ENCODE results near the gene RETREG3.
"Not testable (repeated sequence)": the region's sequence is repeated elsewhere in the genome, so short reads cannot be mapped to it uniquely, and the experiment has no call there.

RETREG3 gene

DNA sequence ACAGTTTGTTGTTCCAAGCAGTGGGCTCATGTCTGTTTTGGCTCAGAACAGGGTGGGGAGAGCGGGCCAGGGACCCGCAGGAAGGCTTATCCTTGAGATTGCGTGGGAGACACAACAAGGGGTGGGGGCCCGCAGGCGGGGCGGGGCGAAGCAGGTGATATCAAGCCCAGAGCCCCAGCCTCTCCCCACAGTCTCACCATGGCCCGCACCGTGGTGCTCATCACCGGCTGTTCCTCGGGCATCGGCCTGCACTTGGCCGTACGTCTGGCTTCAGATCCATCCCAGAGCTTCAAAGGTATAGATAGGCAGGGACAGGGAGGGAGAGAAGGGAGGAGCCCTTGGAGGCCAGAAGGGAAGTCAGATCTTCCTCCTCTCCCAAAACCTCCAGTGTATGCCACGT is 56.4 kb downstream of the RETREG3 start, which contains the start of gene HSD17B1:
Gene HSD17B1 (plus strand): TSS at position 188 of the 400 bp plus-strand sequence. CDS start 11 bp downstream, at position 199.
- DNase-seq (ENCODE audit: low spot score) = not testable (repeated sequence)

GRCh38 chr17:42548993-42549755 is 60.0 kb downstream of the RETREG3 start:
- DNase-seq (ENCODE audit: low spot score) = no peak

DNA sequence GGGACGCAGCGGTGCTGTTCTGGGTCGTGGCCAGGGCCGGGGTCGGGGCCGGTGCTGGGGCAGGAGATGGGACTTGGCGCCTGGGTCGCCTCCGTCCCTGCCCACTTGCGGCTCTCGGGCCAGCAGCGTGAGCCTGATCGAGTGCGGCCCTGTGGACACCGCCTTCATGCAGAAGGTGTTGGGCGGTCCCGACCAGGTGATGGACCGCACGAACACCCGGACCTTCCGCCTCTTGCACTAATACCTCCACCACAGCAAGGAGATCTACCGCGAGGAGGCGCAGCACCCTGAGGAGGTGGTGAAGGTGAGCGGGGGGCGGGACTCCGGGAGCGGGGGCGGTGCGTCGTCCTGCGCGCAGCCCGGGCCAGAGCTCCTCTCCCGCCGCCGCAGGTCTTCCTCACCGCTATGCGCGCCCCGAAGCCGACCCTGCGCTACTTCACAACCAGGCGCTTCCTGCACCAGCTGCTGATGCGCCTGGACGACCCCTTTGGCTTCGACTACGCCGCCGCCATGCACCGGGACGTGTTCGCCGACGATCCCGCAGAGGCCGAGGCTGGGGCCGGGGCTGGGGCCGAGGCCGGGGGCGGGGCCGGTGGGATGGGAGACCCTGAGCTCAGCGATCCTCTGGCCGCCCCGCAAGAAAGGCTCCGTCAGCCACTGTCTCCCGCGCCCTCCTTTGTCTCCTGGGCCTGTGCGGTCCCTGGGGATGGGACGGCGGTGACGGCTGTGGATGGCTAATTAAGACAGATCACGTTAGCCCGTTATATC is 60.9 kb downstream of the RETREG3 start:
- DNase-seq (ENCODE audit: low spot score) = peak; percentile 93

DNA sequence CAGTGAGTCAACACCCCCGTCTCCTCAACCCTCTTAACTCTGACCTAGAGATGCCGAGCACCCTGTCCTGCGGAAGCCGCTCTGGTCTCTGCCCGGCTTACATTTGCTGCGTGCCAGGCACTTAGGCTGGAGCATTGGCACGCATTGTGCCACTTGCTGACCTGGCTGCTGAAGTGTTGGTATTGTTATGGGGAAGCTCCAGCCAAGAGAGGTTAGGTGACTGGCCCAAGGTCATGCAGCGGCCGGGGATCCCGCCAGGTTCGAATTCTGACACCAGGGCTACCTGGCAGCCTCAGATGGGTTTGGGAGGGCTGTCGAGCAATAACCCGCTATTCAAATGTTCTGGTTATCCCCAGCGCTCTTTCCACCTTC is 61.5 kb downstream of the RETREG3 start:
- no peak for DNase-seq (ENCODE audit: low spot score)

DNA sequence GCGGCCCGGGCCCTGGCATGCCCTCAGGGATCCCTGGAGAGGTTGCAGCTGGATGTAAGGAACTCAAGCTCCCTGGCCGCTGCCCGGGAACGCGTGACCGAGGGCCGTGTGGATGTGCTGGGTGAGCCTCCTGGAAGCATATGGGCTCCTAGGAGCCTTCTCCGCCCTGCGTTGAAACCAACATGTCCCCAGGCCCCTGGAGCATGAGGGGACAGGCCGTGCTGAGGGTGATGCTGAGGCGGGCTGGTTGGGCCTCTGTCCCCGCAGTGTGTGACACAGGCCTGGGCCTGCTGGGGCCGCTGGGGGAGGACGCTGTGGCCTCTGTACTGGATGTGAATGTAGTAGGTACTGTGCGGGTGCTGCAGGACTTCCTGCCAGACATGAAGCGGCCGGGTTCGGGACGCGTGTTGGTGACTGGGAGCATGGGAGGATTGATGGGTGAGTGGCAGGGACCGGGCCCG is 62.1 kb downstream of the RETREG3 start:
- DNase-seq (ENCODE audit: low spot score) = no peak

DNA sequence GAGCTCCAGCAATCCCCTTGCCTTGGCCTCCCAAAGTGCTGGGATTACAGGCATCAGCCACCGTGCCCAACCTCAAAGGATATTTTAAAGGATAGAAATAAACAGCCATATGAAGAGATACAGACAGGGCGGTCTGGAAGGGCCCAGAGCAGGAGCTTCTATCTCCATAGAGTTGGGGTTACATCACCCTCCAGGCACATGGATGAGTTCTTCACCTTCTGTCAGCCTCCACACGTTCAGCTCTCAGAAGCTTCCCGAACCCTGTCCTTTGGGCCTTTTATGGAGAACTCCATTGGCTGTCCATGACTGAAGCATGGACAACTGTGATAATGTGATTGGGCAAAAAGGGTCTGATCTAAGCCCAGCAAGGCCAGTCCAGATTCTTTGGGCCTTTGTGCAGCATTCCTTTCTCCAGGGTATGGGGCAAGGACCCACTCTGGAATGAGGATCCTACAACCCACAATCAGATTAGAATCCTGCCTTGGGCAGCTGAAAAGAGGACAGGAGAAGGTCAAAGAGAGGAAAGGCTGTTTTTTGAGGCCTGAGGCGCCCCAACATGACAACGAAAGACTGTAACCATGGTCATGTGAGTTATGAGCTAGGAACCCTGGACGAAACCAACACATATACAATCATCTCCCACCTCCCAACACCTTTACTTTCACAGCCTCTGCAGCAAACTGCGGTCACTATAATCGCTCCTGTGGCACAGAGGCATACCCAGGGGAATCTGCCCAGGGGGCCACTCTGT is 63.2 kb downstream of the RETREG3 start:
- not testable (repeated sequence) for DNase-seq (ENCODE audit: low spot score)

DNA sequence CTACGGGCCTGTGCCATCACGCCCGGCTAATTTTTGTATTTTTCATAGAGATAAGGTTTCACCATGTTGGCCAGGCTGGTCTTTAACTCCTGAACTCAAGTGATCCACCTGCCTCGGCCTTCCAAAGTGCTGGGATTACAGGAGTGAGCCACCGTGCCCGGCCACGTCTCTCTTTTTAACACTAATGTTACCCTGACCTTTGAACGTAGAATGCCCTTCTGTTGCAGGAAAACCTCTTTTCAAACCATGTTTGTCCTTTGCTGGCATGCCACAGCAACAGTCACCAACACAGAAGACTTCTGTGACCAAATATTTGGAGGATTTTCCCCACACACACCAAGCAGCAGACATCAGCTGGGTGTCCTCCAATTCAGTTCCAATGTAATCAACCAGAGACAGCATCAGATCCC is 64.3 kb downstream of the RETREG3 start:
- DNase-seq (ENCODE audit: low spot score) = no peak

- DNase-seq (ENCODE audit: low spot score) = no peak
Measured at GRCh38 chr17:42543190-42544079, 65.7 kb downstream of the RETREG3 start.

- DNase-seq (ENCODE audit: low spot score) = no peak
Measured at GRCh38 chr17:42541041-42541833, 67.9 kb downstream of the RETREG3 start.

- not testable (repeated sequence) for DNase-seq (ENCODE audit: low spot score)
Measured at GRCh38 chr17:42540558-42540957, 68.6 kb downstream of the RETREG3 start.

DNA sequence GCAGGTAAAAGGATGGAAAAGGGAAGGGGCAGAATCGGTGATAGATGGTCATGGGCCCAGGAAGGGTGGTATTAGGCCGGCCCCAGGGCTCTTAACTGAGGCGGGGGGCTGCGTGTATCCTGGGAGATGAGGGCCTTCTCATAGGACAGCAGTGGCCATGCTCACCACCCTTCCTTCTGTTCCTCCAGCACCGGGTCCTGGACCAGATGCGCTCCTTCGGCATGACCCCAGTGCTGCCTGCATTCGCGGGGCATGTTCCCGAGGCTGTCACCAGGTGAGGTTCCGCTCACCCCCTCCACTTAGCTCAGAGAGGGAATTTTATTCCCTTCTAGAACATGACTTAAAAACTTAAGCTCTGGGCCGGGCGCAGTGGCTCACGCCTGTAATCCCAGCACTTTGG is 70.7 kb downstream of the RETREG3 start:
- no peak for DNase-seq (ENCODE audit: low spot score)

- no peak for DNase-seq (ENCODE audit: low spot score)
Measured at GRCh38 chr17:42537826-42538451, 71.2 kb downstream of the RETREG3 start.

- DNase-seq (ENCODE audit: low spot score) = peak; percentile 45
Measured at GRCh38 chr17:42537156-42537805, 71.9 kb downstream of the RETREG3 start.

GRCh38 chr17:42536372-42537155 is 72.6 kb downstream of the RETREG3 start:
- peak; percentile 97 for DNase-seq (ENCODE audit: low spot score)

- peak; percentile 99 for DNase-seq (ENCODE audit: low spot score)
Measured at GRCh38 chr17:42536048-42536371, 73.2 kb downstream of the RETREG3 start, which contains the start of gene NAGLU. Gene NAGLU, plus strand, starts transcription at chr17:42536241. Its CDS starts 32 bp downstream, at chr17:42536273.

DNA sequence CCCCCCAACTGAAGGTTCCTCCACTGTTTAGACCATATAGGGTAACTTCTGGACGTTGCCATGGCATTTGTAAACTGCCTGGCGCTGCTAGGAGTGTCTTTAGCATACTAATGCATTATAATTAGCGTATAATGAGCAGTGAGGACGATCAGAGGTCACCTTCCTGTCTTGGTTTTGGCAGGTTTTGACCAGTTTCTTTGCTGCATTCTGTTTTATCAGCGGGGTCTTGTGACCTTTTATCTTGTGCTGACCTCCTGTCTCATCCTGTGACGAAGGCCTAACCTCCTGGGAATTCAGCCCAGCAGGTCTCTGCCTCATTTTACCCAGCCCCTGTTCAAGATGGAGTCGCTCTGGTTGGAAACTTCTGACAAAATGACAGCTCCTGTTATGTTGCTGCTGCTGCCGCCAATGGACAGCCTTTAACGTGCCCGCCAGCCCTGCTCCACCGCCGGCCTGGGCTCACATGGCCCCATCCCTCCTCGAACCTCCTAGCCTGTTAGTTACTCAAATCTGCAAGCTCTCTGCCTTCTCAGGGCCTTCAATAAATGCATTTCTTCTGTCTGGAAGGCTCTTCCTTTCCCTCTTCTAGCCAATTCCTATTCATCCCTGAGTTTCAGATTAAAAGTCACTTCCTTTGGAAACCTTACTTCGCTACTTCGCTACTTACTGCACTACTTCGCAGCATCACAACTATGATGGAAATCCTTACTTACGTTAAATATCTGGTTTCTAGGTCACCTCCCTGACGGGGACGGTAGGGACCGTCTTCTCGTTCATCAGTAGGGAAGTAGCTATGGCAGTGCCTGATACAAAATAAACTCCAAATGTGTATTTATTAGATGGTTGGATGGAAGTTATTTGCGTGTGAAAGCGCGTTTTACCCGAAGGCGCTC is 73.8 kb downstream of the RETREG3 start:
- DNase-seq (ENCODE audit: low spot score) = no peak

- peak; percentile 69 for DNase-seq (ENCODE audit: low spot score)
Measured at GRCh38 chr17:42531455-42532354, 77.5 kb downstream of the RETREG3 start.
